HCT116 (cell line): Measurements from ENCODE around the gene MACROH2A1. TPM values are rescaled to one million over a fixed set of nuclear protein-coding genes. Genes with fewer than 3 reads are reported as not detected.
A peak's percentile ranks its signal among the peaks of the same experiment; 100 is the strongest.

Experiments used
- ATAC-seq: fragments of 200-7000 bp; cut with Tn5 transposase; 2 replicates; pipeline ENCODE4 v1.9.1; 2020; ENCODE audit warnings: mild to moderate bottlenecking, moderate library complexity
- BruUV-seq: library from RNA; stranded (reverse); fragments of 400-500 nt; replicated peaks from 2 replicates; lab custom pipeline; 2021; lab: Mats Ljungman, UMichigan
- CTCF ChIA-PET: fragments of 300-600 bp; sonication (Branson Sonifier 250); formaldehyde crosslinking; loops from one replicate; lab custom pipeline; 2021; ENCODE audit warnings: antibody characterized with exemption; lab: Charles Lee
- POLR2A ChIA-PET: fragments of 300-600, 350-600 bp; sonication (Branson Sonifier 250); formaldehyde crosslinking; loops from one replicate; lab custom pipeline; 2021; ENCODE audit warnings: antibody characterized with exemption; lab: Charles Lee
- RAD21 ChIA-PET, 2 experiments: fragments of 300-600 bp; sonication (Branson Sonifier 250); formaldehyde crosslinking; loops; one replicate each; lab custom pipeline; 2023; ENCODE audit warnings: low total read pairs in 2 of 2; ENCODE audit not compliant: uncharacterized antibody in 2 of 2, unreplicated experiment in 2 of 2, low non-redundant PET in 1 of 2; lab: Charles Lee
- DNase-seq: peaks from one replicate; pipeline ENCODE4 v3.0.0-alpha.2; 2010; ENCODE audit warnings: low read depth, low spot score
- H2AFZ ChIP-seq: fragments of 200-600 bp; shearing (Covaris generic), sonication (generic); 2 replicates; pipeline ENCODE4 v1.6.1; 2017; ENCODE audit warnings: low read depth, mixed run types, mixed read lengths, antibody characterized with exemption, low read length; ENCODE audit not compliant: poor library complexity, severe bottlenecking
- H3K27ac ChIP-seq: 2 replicates; pipeline ENCODE4 v1.5.1; 2012; ENCODE audit warnings: low read depth, low read length
- H3K27me3 ChIP-seq: fragments of 200-600 bp; sonication (generic); 2 replicates; pipeline ENCODE4 v1.6.1; 2016; ENCODE audit warnings: mixed run types, low read length, mixed read lengths; ENCODE audit not compliant: insufficient read depth
- H3K36me3 ChIP-seq, 2 experiments: fragments of 200-500 bp in 1 of 2; fragments of 200-600 bp in 1 of 2; sonication (Bioruptor generic) in 1 of 2; sonication (generic) in 1 of 2; 2 replicates each; pipeline versions ENCODE4 v1.5.1 to v1.6.1; 2014 to 2016; ENCODE audit warnings: low read length in 2 of 2, inconsistent platforms in 1 of 2, mixed read lengths in 1 of 2, mixed run types in 1 of 2; ENCODE audit not compliant: insufficient read depth in 2 of 2, control insufficient read depth in 1 of 2
- H3K4me1 ChIP-seq, 2 experiments: fragments of 200-600 bp in 1 of 2; sonication (generic) in 1 of 2; 2 replicates each; pipeline versions ENCODE4 v1.5.1 to v1.6.1; 2012 to 2017; ENCODE audit warnings: low read length in 2 of 2, inconsistent platforms in 1 of 2, mild to moderate bottlenecking in 1 of 2, mixed read lengths in 1 of 2, mixed run types in 1 of 2, moderate library complexity in 1 of 2; ENCODE audit not compliant: insufficient read depth in 2 of 2, control insufficient read depth in 1 of 2
- H3K4me2 ChIP-seq: fragments of 200-600 bp; sonication (generic); 2 replicates; pipeline ENCODE4 v1.6.1; 2017; ENCODE audit warnings: mixed run types, low read length, mixed read lengths
- H3K4me3 ChIP-seq, 2 experiments: fragments of 200-600 bp in 1 of 2; sonication (generic) in 1 of 2; replicated peaks in 1 of 2; 2 replicates each; pipeline ENCODE4 v1.5.1; 2011 to 2016; ENCODE audit warnings: low read length in 2 of 2, control low read depth in 1 of 2, low read depth in 1 of 2, mild to moderate bottlenecking in 1 of 2, mixed read lengths in 1 of 2, mixed run types in 1 of 2
- H3K79me2 ChIP-seq: fragments of 200-600 bp; sonication (generic); 2 replicates; pipeline ENCODE4 v1.6.1; 2017; ENCODE audit warnings: mild to moderate bottlenecking, mixed run types, low read length, moderate library complexity, mixed read lengths; ENCODE audit not compliant: insufficient read depth
- H3K9ac ChIP-seq: fragments of 200-600 bp; sonication (generic); 2 replicates; pipeline ENCODE4 v1.6.1; 2016; ENCODE audit warnings: low read length, mixed read lengths
- H3K9me2 ChIP-seq: fragments of 200-600 bp; sonication (generic), shearing (Covaris generic); 2 replicates; pipeline ENCODE4 v1.6.1; 2017; ENCODE audit warnings: mixed run types, mild to moderate bottlenecking, moderate library complexity; ENCODE audit not compliant: insufficient read depth
- H3K9me3 ChIP-seq, 2 experiments: fragments of 200-500 bp in 1 of 2; fragments of 200-600 bp in 1 of 2; sonication (Bioruptor generic) in 1 of 2; sonication (generic) in 1 of 2; 2 replicates each; pipeline ENCODE4 v1.6.1; 2014 to 2017; ENCODE audit warnings: low read length in 2 of 2, mixed read lengths in 2 of 2, inconsistent platforms in 1 of 2, low read depth in 1 of 2, mild to moderate bottlenecking in 1 of 2, mixed run types in 1 of 2, moderate library complexity in 1 of 2; ENCODE audit not compliant: control insufficient read depth in 1 of 2, insufficient read depth in 1 of 2
- H4K20me1 ChIP-seq: fragments of 200-600 bp; sonication (generic), shearing (Covaris generic); 2 replicates; pipeline ENCODE4 v1.6.1; 2017; ENCODE audit warnings: mixed run types, mild to moderate bottlenecking, moderate library complexity; ENCODE audit not compliant: insufficient read depth
- CEBPB ChIP-seq: IDR thresholded peaks from 2 replicates; pipeline ENCODE4 v1.6.1; 2012; ENCODE audit warnings: low read depth
- EZH2 ChIP-seq: fragments of 200-600 bp; sonication (generic); IDR thresholded peaks from 2 replicates; pipeline ENCODE4 v1.6.1; 2017; ENCODE audit warnings: antibody characterized with exemption, mixed run types
- JUND ChIP-seq: IDR thresholded peaks from 2 replicates; pipeline ENCODE4 v1.6.1; 2012
- POLR2A ChIP-seq: IDR thresholded peaks from 2 replicates; pipeline ENCODE4 v1.7.0; 2011; ENCODE audit warnings: borderline replicate concordance; ENCODE audit not compliant: insufficient read depth, insufficient read length; ENCODE audit errors: extremely low read depth
- SP1 ChIP-seq: IDR thresholded peaks from 2 replicates; pipeline ENCODE4 v1.6.1; 2012; ENCODE audit warnings: low read depth
- SRF ChIP-seq: IDR thresholded peaks from 2 replicates; pipeline ENCODE4 v1.6.1; 2012; ENCODE audit warnings: low read depth
- TCF7L2 ChIP-seq: IDR thresholded peaks from 2 replicates; pipeline ENCODE4 v1.7.0; 2011; ENCODE audit warnings: borderline replicate concordance, inconsistent platforms; ENCODE audit not compliant: insufficient read depth, insufficient read length; ENCODE audit errors: extremely low read depth
- ZFX ChIP-seq: fragments of 450-650 bp; IDR thresholded peaks from 2 replicates; pipeline ENCODE4 v1.6.1; 2017
- intact Hi-C: fragments of 100-400 bp; cut with micrococcal nuclease; formaldehyde crosslinking; loops from 2 replicates; pipeline ENCODE4 v1.10.0; 2022
- total RNA-seq: library from RNA; stranded (reverse); gene quantifications from one replicate; pipeline ENCODE4 v1.2.1, GENCODE V29; 2021; ENCODE audit not compliant: unreplicated experiment
- TF ChIP-seq, protein P1 (sequence below): IDR thresholded peaks from 2 replicates; pipeline ENCODE4 v1.6.1; 2012
- TF ChIP-seq, protein P2 (sequence below): IDR thresholded peaks from 2 replicates; pipeline ENCODE4 v1.6.1; 2011; ENCODE audit warnings: mild to moderate bottlenecking, low read length, moderate library complexity; ENCODE audit not compliant: insufficient replicate concordance; ENCODE audit errors: extremely low read depth

MACROH2A1 gene
- total RNA-seq, 1 experiment from 2014 or later = 218 TPM

DNA sequence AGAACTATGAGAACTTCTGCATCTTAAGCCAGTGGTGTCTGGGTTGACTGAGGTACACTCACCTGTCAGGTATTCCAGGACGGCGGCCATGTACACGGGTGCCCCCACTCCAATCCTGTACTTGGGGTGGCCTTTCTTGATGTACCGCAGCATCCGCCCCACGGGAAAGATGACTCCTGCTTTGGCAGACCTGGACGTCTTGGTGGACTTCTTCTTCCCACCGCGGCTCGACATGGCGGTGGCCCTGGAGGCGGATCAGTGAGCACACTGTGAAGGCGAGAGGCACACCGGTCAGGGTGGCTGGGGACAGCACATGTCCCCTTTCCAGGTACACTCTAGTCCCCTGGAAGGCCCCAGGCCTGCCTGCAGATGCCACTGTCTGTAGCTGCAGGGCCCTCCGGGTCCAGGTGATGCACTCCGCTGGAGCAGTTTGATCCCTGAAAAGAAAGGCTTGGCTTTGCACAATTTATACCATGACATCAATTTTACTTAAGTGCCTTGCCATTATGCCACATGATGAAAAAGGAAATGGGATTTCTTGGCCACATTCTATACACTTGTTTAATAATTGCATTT is 10.1 kb downstream of the MACROH2A1 start:
- H3K9me3 ChIP-seq = no peaks in the 10 kb centered on the region
- H3K27ac ChIP-seq = no peak overlapping the region
- DNase-seq (no peak), ATAC-seq (no peak)
- ChIA-PET CTCF (no interaction called here), POLR2A (no interaction called here), RAD21 (no interaction called here)
- TF ChIP-seq JUND = no peak
- no peak for TF ChIP-seq TCF7L2
- TF ChIP-seq EZH2 = no peak
- TF ChIP-seq, protein P1, sequence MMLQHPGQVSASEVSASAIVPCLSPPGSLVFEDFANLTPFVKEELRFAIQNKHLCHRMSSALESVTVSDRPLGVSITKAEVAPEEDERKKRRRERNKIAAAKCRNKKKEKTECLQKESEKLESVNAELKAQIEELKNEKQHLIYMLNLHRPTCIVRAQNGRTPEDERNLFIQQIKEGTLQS = no peak
- TF ChIP-seq, protein P2, sequence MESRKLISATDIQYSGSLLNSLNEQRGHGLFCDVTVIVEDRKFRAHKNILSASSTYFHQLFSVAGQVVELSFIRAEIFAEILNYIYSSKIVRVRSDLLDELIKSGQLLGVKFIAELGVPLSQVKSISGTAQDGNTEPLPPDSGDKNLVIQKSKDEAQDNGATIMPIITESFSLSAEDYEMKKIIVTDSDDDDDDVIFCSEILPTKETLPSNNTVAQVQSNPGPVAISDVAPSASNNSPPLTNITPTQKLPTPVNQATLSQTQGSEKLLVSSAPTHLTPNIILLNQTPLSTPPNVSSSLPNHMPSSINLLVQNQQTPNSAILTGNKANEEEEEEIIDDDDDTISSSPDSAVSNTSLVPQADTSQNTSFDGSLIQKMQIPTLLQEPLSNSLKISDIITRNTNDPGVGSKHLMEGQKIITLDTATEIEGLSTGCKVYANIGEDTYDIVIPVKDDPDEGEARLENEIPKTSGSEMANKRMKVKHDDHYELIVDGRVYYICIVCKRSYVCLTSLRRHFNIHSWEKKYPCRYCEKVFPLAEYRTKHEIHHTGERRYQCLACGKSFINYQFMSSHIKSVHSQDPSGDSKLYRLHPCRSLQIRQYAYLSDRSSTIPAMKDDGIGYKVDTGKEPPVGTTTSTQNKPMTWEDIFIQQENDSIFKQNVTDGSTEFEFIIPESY = no peak
- TF ChIP-seq SRF = no peak; the same call in 1 of the 2 replicates
- no peak for TF ChIP-seq SP1
- TF ChIP-seq CEBPB = no peak
- no peak for TF ChIP-seq ZFX
- TF ChIP-seq POLR2A = no peak
- H3K9me2 ChIP-seq = no peaks in the 10 kb centered on the region
- H3K27me3 ChIP-seq = no peaks in the 10 kb centered on the region
- H2AFZ ChIP-seq = no peak overlapping the region
- H3K4me2 ChIP-seq = 0 out of 2 replicates have a peak overlapping the region, but pooled peaks have one; percentile 57
- intact Hi-C loops = no loop called here
- peaks cover 16 to 53% of the 10 kb centered on the region in 2 experiments; a peak in 3 of 4 replicates for H3K36me3 ChIP-seq
- peaks cover 100% of the 10 kb centered on the region for H3K79me2 ChIP-seq
- no peak overlapping the region for H3K9ac ChIP-seq
- H3K4me1 ChIP-seq = peaks cover 18 to 32% of the 10 kb centered on the region in 2 experiments
- peaks cover 18% of the 10 kb centered on the region; the same call in 1 of the 2 replicates for H4K20me1 ChIP-seq
- no peak overlapping the region for H3K4me3 ChIP-seq
- no TSS peak for BruUV-seq
